Neuron (in vitro differentiated cells): ENCODE results near the gene PDLIM5.
"Not testable (repeated sequence)": the region's sequence is repeated elsewhere in the genome, so short reads cannot be mapped to it uniquely, and the experiment has no call there.

Source experiments
- H2AFZ ChIP-seq: one replicate; pipeline ENCODE4 v1.6.1; 2013; ENCODE audit warnings: low read depth, mild to moderate bottlenecking, inconsistent platforms, low read length, moderate library complexity
- H3K27me3 ChIP-seq: one replicate; pipeline ENCODE4 v1.6.1; 2013; ENCODE audit warnings: low read length; ENCODE audit not compliant: insufficient read depth
- H3K36me3 ChIP-seq: one replicate; pipeline ENCODE4 v1.6.1; 2013; ENCODE audit warnings: low read length; ENCODE audit not compliant: insufficient read depth
- H3K4me1 ChIP-seq: one replicate; pipeline ENCODE4 v1.6.1; 2013; ENCODE audit warnings: low read length; ENCODE audit not compliant: insufficient read depth
- H3K4me3 ChIP-seq: 2 replicates; pipeline ENCODE4 v1.5.1; 2013; ENCODE audit warnings: mild to moderate bottlenecking, low read length, moderate library complexity
- H3K9me3 ChIP-seq: one replicate; pipeline ENCODE4 v1.6.1; 2013; ENCODE audit warnings: low read length

The PDLIM5 gene

GRCh38 chr4:94475050-94475449 lies 23.3 kb downstream of the PDLIM5 start:
- no peaks in the 10 kb centered on the region for H3K9me3 ChIP-seq
- no peak overlapping the region for H2AFZ ChIP-seq
- no peaks in the 10 kb centered on the region for H3K27me3 ChIP-seq
- H3K4me3 ChIP-seq: no peak overlapping the region
- no peaks in the 10 kb centered on the region for H3K4me1 ChIP-seq
- H3K36me3 ChIP-seq: no peaks in the 10 kb centered on the region

GRCh38 chr4:94475794-94476193 lies 24.1 kb downstream of the PDLIM5 start:
- Histone ChIP-seq H3K36me3 (no peaks in the 10 kb centered on the region), H3K9me3 (no peaks in the 10 kb centered on the region), H3K4me1 (peaks cover 7% of the 10 kb centered on the region), H3K4me3 (no peak overlapping the region), H3K27me3 (no peaks in the 10 kb centered on the region), H2AFZ (no peak overlapping the region)

GRCh38 chr4:94477227-94477626 lies 25.5 kb downstream of the PDLIM5 start:
- Histone ChIP-seq H3K27me3 (no peaks in the 10 kb centered on the region), H3K9me3 (no peaks in the 10 kb centered on the region), H2AFZ (no peak overlapping the region), H3K36me3 (no peaks in the 10 kb centered on the region), H3K4me1 (peaks cover 7% of the 10 kb centered on the region), H3K4me3 (no peak overlapping the region)

- not testable (repeated sequence) for H3K4me1 ChIP-seq, H3K9me3 ChIP-seq, H3K27me3 ChIP-seq, H3K36me3 ChIP-seq, H2AFZ ChIP-seq, H3K4me3 ChIP-seq
These were observed 27.1 kb downstream of the PDLIM5 start for GRCh38 chr4:94478805-94479204.

GRCh38 chr4:94479358-94480141 lies 27.8 kb downstream of the PDLIM5 start:
- H3K4me1 ChIP-seq: peaks cover 7% of the 10 kb centered on the region
- H3K4me3 ChIP-seq: no peak overlapping the region
- H2AFZ ChIP-seq: no peak overlapping the region
- no peaks in the 10 kb centered on the region for H3K27me3 ChIP-seq
- H3K9me3 ChIP-seq: no peaks in the 10 kb centered on the region
- H3K36me3 ChIP-seq: no peaks in the 10 kb centered on the region

GRCh38 chr4:94480362-94480951 lies 28.7 kb downstream of the PDLIM5 start:
- H3K9me3 ChIP-seq: no peaks in the 10 kb centered on the region
- H3K4me1 ChIP-seq: peaks cover 7% of the 10 kb centered on the region
- H2AFZ ChIP-seq: no peak overlapping the region
- H3K36me3 ChIP-seq: no peaks in the 10 kb centered on the region
- H3K27me3 ChIP-seq: no peaks in the 10 kb centered on the region
- H3K4me3 ChIP-seq: no peak overlapping the region

GRCh38 chr4:94483895-94484294 lies 32.2 kb downstream of the PDLIM5 start:
- no peaks in the 10 kb centered on the region for H3K9me3 ChIP-seq
- peaks cover 7% of the 10 kb centered on the region for H3K4me1 ChIP-seq
- no peak overlapping the region for H3K4me3 ChIP-seq
- H2AFZ ChIP-seq: no peak overlapping the region
- H3K27me3 ChIP-seq: no peaks in the 10 kb centered on the region
- H3K36me3 ChIP-seq: no peaks in the 10 kb centered on the region

GRCh38 chr4:94484818-94485217 lies 33.1 kb downstream of the PDLIM5 start:
- no peaks in the 10 kb centered on the region for H3K36me3 ChIP-seq
- H3K9me3 ChIP-seq: no peaks in the 10 kb centered on the region
- H2AFZ ChIP-seq: no peak overlapping the region
- no peak overlapping the region for H3K4me3 ChIP-seq
- H3K27me3 ChIP-seq: no peaks in the 10 kb centered on the region
- peaks cover 7% of the 10 kb centered on the region for H3K4me1 ChIP-seq

GRCh38 chr4:94486372-94486801 lies 34.6 kb downstream of the PDLIM5 start:
- H3K27me3 ChIP-seq: no peaks in the 10 kb centered on the region
- H2AFZ ChIP-seq: no peak overlapping the region
- no peaks in the 10 kb centered on the region for H3K4me1 ChIP-seq
- no peaks in the 10 kb centered on the region for H3K9me3 ChIP-seq
- H3K4me3 ChIP-seq: no peak overlapping the region
- H3K36me3 ChIP-seq: no peaks in the 10 kb centered on the region

- H3K4me3 ChIP-seq: no peak overlapping the region
- H3K4me1 ChIP-seq: no peaks in the 10 kb centered on the region
These were observed 36.9 kb downstream of the PDLIM5 start for GRCh38 chr4:94488670-94489069.

GRCh38 chr4:94489098-94489497 lies 37.4 kb downstream of the PDLIM5 start:
- no peak overlapping the region for H3K4me3 ChIP-seq
- H3K4me1 ChIP-seq: no peaks in the 10 kb centered on the region
- H3K9me3 ChIP-seq: peaks cover 4% of the 10 kb centered on the region
- no peak overlapping the region for H2AFZ ChIP-seq
- H3K36me3 ChIP-seq: peaks cover 2% of the 10 kb centered on the region
- no peaks in the 10 kb centered on the region for H3K27me3 ChIP-seq

More at GRCh38 chr4:94488670-94489069, 36.9 kb downstream of the PDLIM5 start:
- Histone ChIP-seq H3K9me3 (no peaks in the 10 kb centered on the region), H3K27me3 (no peaks in the 10 kb centered on the region), H3K36me3 (peaks cover 2% of the 10 kb centered on the region), H2AFZ (no peak overlapping the region)

GRCh38 chr4:94490437-94490836 lies 38.7 kb downstream of the PDLIM5 start:
- Histone ChIP-seq H3K9me3 (peaks cover 4% of the 10 kb centered on the region), H3K27me3 (no peaks in the 10 kb centered on the region), H3K4me1 (no peaks in the 10 kb centered on the region), H2AFZ (no peak overlapping the region), H3K36me3 (peaks cover 2% of the 10 kb centered on the region), H3K4me3 (no peak overlapping the region)

- H2AFZ ChIP-seq: no peak overlapping the region
- no peak overlapping the region for H3K4me3 ChIP-seq
- no peaks in the 10 kb centered on the region for H3K4me1 ChIP-seq
- H3K27me3 ChIP-seq: no peaks in the 10 kb centered on the region
- H3K9me3 ChIP-seq: peaks cover 4% of the 10 kb centered on the region
- peaks cover 2% of the 10 kb centered on the region for H3K36me3 ChIP-seq
These were observed 39.6 kb downstream of the PDLIM5 start for GRCh38 chr4:94491322-94491721.
